Measurements from ENCODE around the gene HMG20A. TPM values are rescaled to one million over a fixed set of nuclear protein-coding genes. Genes with fewer than 3 reads are reported as not detected.
A peak's percentile ranks its signal among the peaks of the same experiment; 100 is the strongest.
"Not testable (repeated sequence)": the region's sequence is repeated elsewhere in the genome, so short reads cannot be mapped to it uniquely, and the experiment has no call there.

HMG20A gene
- total RNA-seq, 1 donor from 2014 or later, result 36.0 TPM

- intact Hi-C loops (cut with DNase I), result no loop called here
- DNase-seq (ENCODE audit: low spot score), result no peak
These were observed 17.8 kb upstream of the HMG20A start for GRCh38 chr15:77402740-77403379.

GRCh38 chr15:77406173-77406759, 14.4 kb upstream of the HMG20A start:
- intact Hi-C loops (cut with DNase I); DNase-seq (ENCODE audit: low spot score): not testable (repeated sequence)

GRCh38 chr15:77406846-77407245, 13.8 kb upstream of the HMG20A start:
- no peak for DNase-seq (ENCODE audit: low spot score)
- intact Hi-C loops (cut with DNase I), result no loop called here

GRCh38 chr15:77409259-77410156, 11.2 kb upstream of the HMG20A start:
- intact Hi-C loops (cut with DNase I), result no loop called here
- no peak for DNase-seq (ENCODE audit: low spot score)

GRCh38 chr15:77410157-77410500, 10.6 kb upstream of the HMG20A start:
- DNase-seq (ENCODE audit: low spot score); intact Hi-C loops (cut with DNase I): not testable (repeated sequence)

- intact Hi-C loops (cut with DNase I), result no loop called here
- no peak for DNase-seq (ENCODE audit: low spot score)
These were observed 9.7 kb upstream of the HMG20A start for GRCh38 chr15:77410701-77411618.

- DNase-seq (ENCODE audit: low spot score), result no peak
- intact Hi-C loops (cut with DNase I), result no loop called here
These were observed 9.1 kb upstream of the HMG20A start for GRCh38 chr15:77411619-77411976.

GRCh38 chr15:77412972-77413698, 7.6 kb upstream of the HMG20A start:
- intact Hi-C loops (cut with DNase I), result no loop called here

GRCh38 chr15:77413699-77414349, 6.9 kb upstream of the HMG20A start:
- intact Hi-C loops (cut with DNase I), result no loop called here
- DNase-seq (ENCODE audit: low spot score), result no peak

More at GRCh38 chr15:77412972-77413698, 7.6 kb upstream of the HMG20A start:
- no peak for DNase-seq (ENCODE audit: low spot score)

- no peak for DNase-seq (ENCODE audit: low spot score)
- intact Hi-C loops (cut with DNase I), result no loop called here
These were observed 5.8 kb upstream of the HMG20A start for GRCh38 chr15:77414789-77415442.

GRCh38 chr15:77415450-77416147, 5.1 kb upstream of the HMG20A start:
- DNase-seq (ENCODE audit: low spot score), result no peak
- intact Hi-C loops (cut with DNase I), result no loop called here

GRCh38 chr15:77416148-77416455, 4.6 kb upstream of the HMG20A start:
- no peak for DNase-seq (ENCODE audit: low spot score)
- intact Hi-C loops (cut with DNase I), result no loop called here

- intact Hi-C loops (cut with DNase I), result no loop called here
- no peak for DNase-seq (ENCODE audit: low spot score)
These were observed 3.7 kb upstream of the HMG20A start for GRCh38 chr15:77416954-77417353.

- DNase-seq (ENCODE audit: low spot score), result no peak
- intact Hi-C loops (cut with DNase I), result loop anchor here (2.0 kb wide), 1 partner anchor 231 kb away; no protein-coding TSS in a partner anchor
These were observed 3.1 kb upstream of the HMG20A start for GRCh38 chr15:77417602-77418001.

GRCh38 chr15:77418391-77418965, 2.2 kb upstream of the HMG20A start:
- no peak for DNase-seq (ENCODE audit: low spot score)
- intact Hi-C loops (cut with DNase I), result loop anchor here (2.0 kb wide), 1 partner anchor 232 kb away; no protein-coding TSS in a partner anchor

- peak; percentile 77 for DNase-seq (ENCODE audit: low spot score)
- intact Hi-C loops (cut with DNase I), result loop anchor here (1.0 to 2.0 kb wide), 2 partner anchors 77 to 232 kb away; no protein-coding TSS in a partner anchor
These were observed 1.5 kb upstream of the HMG20A start for GRCh38 chr15:77418966-77419835.

Measured in cardiac septum (tissue), 1 donor.